ENCODE results near the gene FCAR.

- TF ChIP-seq, protein P1, sequence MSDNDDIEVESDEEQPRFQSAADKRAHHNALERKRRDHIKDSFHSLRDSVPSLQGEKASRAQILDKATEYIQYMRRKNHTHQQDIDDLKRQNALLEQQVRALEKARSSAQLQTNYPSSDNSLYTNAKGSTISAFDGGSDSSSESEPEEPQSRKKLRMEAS (IDR thresholded peaks at IDR 0.05) = no peak
- TF ChIP-seq EP300 (IDR thresholded peaks at IDR 0.05; ENCODE audit: borderline replicate concordance) (no peak), YY1 (IDR thresholded peaks at IDR 0.05; ENCODE audit: low read depth) (no peak), TAF1 (IDR thresholded peaks at IDR 0.05; ENCODE audit: low read depth) (no peak), TEAD4 (IDR thresholded peaks at IDR 0.05) (no peak), TCF12 (IDR thresholded peaks at IDR 0.05; ENCODE audit: low read depth) (no peak), NFIC (IDR thresholded peaks at IDR 0.05) (no peak), RAD21 (IDR thresholded peaks at IDR 0.05; ENCODE audit: low read depth) (no peak), CEBPB (IDR thresholded peaks at IDR 0.05) (no peak), ZBTB7A (IDR thresholded peaks at IDR 0.05; ENCODE audit: low read depth) (no peak), CREB1 (IDR thresholded peaks at IDR 0.05; ENCODE audit: low read depth) (no peak)
- TF ChIP-seq, protein P2, sequence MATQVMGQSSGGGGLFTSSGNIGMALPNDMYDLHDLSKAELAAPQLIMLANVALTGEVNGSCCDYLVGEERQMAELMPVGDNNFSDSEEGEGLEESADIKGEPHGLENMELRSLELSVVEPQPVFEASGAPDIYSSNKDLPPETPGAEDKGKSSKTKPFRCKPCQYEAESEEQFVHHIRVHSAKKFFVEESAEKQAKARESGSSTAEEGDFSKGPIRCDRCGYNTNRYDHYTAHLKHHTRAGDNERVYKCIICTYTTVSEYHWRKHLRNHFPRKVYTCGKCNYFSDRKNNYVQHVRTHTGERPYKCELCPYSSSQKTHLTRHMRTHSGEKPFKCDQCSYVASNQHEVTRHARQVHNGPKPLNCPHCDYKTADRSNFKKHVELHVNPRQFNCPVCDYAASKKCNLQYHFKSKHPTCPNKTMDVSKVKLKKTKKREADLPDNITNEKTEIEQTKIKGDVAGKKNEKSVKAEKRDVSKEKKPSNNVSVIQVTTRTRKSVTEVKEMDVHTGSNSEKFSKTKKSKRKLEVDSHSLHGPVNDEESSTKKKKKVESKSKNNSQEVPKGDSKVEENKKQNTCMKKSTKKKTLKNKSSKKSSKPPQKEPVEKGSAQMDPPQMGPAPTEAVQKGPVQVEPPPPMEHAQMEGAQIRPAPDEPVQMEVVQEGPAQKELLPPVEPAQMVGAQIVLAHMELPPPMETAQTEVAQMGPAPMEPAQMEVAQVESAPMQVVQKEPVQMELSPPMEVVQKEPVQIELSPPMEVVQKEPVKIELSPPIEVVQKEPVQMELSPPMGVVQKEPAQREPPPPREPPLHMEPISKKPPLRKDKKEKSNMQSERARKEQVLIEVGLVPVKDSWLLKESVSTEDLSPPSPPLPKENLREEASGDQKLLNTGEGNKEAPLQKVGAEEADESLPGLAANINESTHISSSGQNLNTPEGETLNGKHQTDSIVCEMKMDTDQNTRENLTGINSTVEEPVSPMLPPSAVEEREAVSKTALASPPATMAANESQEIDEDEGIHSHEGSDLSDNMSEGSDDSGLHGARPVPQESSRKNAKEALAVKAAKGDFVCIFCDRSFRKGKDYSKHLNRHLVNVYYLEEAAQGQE (IDR thresholded peaks at IDR 0.05; ENCODE audit: low read depth) = no peak
- TF ChIP-seq, protein P3, sequence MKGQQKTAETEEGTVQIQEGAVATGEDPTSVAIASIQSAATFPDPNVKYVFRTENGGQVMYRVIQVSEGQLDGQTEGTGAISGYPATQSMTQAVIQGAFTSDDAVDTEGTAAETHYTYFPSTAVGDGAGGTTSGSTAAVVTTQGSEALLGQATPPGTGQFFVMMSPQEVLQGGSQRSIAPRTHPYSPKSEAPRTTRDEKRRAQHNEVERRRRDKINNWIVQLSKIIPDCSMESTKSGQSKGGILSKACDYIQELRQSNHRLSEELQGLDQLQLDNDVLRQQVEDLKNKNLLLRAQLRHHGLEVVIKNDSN (IDR thresholded peaks at IDR 0.05) = no peak
These were observed 29.3 kb downstream of the FCAR start for GRCh38 chr19:54903303-54903702.
